LHCN-M2 (cell line): ENCODE measurements around the gene EPB42. TPM values are rescaled to one million over a fixed set of nuclear protein-coding genes. Genes with fewer than 3 reads are reported as not detected.
"Not testable (repeated sequence)": the region's sequence is repeated elsewhere in the genome, so short reads cannot be mapped to it uniquely, and the experiment has no call there.

Experiments used
- DNase-seq: peaks from one replicate; pipeline ENCODE4 v3.0.0-alpha.2; 2012; ENCODE audit warnings: low read depth
- total RNA-seq: library from RNA; depleted of rRNA; stranded (reverse); fragments of >200 nt; gene quantifications from 2 replicates; pipeline ENCODE4 v1.2.3, GENCODE V29; 2014

EPB42 gene
- total RNA-seq, 1 experiment from 2014 or later = not detected

DNA sequence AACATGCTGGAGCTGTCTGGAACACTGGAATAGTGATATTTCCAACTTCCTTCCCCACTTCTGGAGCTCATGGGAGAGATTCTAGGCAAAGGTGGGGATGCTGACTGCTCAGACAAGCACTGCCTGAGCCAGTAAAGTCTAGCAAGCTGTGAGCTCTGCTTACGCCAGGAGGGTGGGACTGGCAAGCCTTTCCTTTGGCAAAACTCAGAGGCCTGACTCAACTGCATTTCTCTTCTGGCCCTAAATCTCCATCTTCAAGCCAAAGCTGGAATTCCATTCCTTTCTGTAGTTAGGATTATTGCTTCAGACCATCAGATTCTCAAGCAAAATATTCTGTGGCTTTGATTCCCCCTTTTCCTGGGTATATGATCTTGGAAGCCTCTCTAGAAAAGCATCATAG, 20.3 kb upstream of the EPB42 start:
- no peak for DNase-seq

DNA sequence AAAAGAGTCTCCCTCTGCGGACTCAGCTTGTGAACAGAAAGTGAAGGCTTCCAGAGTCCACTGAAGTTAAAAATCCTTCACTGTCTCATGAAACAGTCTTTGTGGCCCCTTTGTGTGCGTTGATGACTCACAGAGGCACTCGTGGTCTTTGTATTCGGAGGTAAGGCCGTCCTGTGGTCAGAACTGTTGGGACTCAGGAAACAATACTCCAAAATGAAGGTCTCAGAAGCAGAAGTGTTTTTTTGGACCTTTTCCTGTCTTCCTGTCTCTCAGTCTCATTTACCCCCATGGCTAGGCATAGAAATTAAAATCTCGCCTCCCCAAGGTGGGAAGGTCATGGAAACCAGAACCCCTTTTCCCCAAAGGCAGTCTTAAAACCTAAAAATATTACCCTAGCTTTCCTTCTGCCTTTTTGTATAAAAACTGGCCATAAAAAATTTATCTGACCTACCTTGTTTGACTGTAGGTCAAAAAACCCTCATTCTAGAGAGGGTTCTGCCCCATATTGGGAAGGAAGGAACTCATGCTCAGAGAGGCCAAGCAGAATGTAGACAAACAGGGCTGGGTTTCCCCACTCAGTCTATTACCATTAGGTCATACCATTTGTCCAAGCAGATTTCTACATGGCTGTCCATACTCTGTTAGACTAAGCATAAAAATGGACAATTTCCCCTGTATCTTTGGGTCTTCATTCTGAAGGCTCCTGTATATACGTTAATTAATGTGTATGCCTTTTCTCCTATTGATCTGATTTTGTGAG, 19.1 kb upstream of the EPB42 start:
- DNase-seq = peak; percentile 4

DNA sequence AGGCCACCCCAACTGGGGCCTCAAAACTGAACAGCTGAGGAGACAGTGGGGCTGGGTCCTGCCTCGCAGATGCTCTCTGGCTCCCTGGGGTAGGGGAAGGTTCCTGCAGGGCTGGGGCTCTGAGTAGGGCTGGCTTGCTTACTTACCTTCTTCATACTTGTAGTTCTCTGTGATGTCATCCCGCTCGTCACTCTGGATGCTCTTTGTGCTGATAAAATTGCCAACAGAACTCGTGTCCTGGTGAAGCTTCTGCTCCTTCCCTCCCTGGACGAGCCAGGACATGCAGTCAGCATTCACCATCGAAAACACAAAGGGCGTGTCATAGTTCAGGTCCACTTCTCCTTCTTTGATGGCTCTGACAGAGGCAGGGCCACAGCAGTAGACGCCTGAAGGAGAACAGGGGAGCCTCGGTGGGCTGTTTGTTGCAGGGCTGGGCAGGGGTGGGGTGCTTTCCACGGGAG, 17.9 kb upstream of the EPB42 start:
- DNase-seq = no peak

DNA sequence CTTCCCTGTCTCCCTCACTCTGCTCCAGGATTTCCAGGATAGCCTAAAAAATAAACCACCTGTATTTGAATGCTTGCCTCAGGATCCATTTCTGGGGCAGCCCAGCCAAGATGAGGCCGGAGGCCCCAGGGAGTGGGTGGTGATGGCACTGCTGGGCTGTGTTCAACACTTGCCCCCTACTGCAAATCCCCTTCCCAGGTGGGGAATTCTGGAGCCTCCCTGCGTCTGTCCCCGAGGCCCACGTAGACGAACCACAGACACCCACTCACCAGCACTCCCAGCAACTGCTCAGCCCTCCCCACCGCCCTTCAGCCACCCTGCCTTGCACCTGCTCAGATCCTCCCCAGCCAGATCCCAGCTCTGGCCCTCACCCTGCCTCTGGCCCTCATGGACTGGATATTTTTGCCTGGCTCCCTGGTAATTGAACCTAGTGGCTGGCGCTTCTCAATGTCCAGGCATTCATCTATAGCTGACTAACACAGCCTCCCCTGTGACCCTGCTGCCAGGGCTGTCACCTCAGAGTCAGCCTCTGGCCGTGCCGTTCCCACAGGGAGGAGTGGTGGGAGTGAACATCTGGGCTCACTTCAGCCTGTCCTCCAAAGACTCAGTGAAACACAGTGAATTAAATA, 17.1 kb upstream of the EPB42 start:
- DNase-seq = no peak

DNA sequence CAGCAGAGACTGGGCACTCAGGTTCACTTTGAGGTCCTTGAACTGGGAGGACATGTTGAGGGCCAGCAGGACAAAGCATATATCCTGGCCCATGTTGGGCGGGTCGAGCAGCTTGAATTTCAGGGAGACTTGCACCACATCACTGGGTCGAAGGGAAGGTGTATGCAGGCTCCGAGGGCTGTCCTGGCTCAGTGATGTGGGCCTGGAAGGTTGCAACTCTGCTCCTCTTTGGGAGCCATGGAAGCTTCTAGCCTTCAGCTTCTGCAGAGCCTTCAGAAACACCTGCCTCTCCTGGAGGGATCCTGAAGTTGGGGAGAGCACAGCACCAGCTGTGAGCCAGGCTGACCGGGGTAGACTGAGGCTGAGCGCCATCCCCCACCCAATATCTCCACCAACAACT, 14.7 kb upstream of the EPB42 start:
- no peak for DNase-seq

DNA sequence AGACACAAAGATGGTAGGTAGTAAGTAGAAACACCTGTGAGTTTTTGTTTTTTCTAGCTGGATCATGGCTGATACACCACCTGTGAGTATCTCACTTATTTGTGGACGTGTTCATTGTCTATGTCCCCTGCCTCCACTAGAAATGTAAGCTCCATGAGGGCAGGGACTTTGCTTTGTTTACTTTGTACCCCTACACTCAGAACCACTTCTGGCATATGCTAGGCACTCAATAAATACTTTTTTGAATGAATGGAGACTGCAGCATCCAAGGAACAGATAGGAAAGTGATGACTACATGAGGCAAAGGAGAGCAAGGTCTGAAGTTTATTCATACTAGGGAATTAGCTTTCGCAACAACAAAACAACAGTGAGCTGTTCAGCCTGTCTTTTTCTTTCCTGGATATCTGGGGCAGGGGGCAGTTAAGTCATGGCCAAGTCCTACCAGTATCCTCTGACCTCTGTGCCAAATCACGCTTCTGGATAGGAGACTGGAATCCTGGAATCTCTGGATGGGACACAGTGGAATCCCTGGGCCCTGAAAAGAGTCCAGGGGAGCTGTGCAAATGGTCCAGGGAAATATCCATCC, 11.6 kb upstream of the EPB42 start:
- DNase-seq = no peak

DNA sequence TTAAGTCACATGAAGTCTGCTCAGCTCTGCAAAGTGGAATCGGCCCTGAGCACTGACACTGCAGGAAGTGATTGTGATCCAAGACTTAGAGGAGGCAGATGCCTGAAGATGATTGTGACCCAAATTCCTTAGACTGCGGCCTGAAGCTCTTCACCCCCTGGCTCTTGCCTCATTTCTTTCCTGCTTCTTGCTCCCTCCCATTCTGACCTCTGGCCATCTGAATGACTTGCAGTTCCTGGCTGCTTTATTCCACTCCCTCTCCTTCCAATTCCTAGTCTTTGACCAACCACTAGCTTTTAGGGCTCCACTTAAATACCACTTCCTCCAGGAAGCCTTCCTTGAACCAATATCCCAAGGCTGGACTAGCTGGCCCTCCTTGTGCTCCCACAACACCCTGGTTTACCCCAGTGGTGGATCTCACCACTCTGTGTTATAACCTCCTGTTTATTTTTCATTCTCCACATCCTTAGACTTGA, 9.9 kb upstream of the EPB42 start:
- no peak for DNase-seq

DNA sequence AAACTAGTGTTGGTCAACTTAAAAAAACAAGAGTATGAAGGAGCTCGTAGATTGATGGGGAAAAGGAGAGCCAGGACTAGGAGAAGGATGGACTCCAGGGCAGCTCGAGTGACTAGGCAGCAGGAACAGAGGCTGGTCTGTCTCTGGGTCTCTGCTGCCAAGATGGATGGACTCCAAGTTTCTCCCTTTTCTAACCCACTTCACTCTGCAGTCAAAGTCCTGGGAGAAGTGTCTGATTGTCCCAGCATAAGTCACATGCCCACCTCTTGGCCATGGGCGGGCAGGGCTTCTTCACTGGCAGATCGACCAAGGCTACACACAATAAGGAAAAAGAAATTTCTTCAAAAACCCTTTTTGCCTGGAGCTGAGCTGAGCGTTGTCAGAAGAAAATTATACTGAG, 9.2 kb upstream of the EPB42 start:
- no peak for DNase-seq

DNA sequence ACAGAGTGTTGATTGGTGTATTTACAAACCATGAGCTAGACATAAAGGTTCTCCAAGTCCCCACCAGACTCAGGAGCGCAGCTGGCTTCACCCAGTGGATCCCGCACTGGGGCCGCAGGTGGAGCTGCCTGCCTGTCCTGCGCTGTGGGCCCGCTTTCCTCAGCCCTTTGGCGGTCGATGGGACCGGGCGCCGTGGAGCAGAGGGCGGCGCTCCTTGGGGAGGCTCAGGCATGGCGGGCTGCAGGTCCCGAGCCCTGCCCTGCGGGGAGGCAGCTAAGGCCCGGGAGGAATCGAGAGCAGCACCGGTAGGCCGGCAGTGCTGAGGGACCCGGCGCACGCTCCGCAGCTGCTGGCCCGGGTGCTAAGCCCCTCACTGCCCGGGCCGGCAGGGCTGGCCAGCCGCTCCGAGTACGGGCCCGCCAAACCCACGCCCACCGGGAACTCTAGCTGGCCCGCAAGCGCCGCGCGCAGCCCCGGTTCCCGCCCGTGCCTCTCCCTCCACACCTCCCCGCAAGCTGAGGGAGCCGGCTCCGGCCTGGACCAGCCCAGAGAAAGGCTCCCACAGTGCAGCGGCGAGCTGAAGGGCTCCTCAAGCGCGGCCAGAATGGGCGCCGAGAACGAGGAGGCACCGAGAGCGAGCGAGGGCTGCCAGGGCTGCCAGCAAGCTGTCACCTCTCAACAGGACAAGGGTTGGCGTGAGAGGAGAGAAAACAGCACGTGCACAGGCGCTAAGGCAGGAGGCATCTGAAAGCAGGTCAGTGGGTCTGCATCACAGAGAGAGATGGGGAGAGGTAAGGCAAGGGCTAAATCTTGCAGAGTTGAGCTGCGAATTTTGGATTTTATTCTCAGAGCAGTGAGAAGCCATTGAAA, 5.9 kb upstream of the EPB42 start:
- no peak for DNase-seq

DNA sequence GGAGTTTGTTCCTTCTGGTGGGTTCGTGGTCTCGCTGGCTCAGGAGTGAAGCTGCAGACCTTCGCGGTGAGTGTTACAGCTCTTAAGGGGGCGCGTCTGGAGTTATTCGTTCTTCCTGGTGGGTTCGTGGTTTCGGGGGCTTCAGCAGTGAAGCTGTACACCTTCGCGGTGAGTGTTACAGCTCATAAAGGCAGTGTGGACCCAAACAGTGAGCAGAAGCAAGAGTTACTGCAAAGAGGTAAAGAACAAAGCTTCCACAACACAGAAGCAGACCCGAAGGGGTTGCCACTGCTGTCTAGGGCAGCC, 5.1 kb upstream of the EPB42 start:
- not testable (repeated sequence) for DNase-seq

DNA sequence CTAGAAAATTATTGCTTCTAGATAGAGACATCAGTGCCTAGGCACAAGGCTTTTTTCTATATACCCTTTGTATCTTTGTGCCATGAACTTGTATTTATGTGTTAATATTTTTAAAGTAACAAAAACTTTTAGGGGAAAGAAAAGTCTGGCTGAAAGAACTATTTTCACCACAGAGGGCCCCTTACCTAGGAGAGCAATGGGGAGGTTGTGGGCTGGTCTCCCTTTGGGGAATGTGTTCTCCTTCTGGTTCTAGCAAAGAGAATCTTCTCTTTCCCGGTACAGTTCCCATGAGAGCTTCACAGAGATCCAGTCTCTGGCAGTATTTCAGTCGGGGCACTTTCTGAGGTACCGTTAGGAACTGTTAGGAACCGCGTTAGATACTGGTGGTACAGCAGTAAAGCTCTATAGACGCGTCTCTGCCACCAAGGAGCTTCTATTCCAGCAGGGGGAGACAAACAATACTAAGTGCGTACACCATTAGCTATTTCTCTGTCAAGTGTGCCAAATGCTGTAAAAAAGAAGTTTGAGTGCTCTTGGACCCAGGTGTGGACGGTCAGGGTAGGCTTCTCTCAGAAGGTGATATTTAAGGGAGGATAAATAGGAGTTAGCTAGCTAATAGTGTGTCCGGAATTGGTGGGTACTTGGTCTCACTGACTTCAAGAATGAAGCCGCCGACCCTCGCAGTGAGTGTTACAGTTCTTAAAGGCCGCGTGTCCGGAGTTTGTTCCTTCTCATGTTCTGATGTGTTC, 4.6 kb upstream of the EPB42 start:
- peak; percentile 52 for DNase-seq

DNA sequence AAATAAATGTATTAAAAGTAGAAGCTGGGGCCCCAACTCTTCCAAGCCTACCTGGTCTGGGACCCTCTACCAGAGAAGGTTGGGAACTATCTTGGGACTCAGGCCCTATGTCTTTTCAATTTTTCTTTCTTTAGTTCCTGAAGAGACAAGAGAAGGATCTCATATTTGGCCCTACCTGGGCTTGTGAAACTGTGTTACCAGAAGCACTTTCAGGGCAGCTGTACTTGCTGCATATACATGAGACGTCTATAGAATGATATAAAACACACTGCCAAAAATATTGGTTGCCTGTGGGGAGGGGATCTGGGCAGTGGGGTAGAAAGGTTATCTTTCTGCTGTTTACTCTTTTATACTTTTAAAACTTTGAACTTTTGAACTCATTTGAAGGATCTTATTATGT, 604 bp upstream of the EPB42 start:
- no peak for DNase-seq

DNA sequence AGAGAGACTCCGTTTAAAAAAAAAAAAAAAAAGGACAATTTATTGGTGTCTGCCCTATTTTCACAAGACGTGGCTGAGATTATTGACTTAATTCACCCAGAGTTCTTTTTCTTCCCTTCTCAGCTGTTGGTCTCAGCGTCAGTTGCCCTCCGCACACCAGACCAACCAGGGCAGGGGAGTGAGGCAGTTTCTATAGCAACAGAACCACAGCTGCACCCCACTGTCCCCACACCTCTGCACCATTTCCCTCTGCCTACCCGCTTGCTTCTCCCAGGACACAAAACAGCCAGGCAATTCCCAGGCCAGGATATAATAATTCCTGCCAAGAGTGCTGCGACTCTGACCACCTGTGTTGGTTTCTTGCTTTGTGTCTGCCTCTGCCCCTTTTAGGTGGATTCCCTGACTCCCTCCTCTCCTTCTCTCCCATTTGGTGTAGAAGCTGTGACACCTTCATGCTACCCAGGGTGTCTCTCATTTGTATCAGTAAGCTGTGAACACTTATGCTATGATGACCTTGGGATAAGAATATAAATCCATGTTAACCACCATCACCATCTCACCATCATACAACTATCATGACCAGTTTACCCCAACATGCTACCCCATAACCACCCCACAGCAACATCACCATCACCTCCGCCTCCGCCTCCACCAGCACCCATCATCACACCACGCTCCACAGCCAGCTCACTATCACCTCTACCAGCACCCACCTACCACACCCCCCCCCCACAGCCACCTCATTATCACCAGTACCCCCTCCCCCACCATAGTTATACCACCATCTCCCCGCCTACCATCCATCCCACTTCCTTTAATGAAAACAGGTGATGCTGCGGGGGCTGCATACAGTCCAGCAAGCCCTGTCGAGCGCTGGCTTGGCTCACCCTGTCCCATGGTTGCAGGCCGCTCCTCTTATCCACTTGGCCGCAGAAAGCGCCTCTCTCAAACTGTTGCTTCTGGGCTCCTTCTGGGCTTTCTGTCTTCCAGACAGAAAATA, 589 bp downstream of the EPB42 start:
- no peak for DNase-seq

DNA sequence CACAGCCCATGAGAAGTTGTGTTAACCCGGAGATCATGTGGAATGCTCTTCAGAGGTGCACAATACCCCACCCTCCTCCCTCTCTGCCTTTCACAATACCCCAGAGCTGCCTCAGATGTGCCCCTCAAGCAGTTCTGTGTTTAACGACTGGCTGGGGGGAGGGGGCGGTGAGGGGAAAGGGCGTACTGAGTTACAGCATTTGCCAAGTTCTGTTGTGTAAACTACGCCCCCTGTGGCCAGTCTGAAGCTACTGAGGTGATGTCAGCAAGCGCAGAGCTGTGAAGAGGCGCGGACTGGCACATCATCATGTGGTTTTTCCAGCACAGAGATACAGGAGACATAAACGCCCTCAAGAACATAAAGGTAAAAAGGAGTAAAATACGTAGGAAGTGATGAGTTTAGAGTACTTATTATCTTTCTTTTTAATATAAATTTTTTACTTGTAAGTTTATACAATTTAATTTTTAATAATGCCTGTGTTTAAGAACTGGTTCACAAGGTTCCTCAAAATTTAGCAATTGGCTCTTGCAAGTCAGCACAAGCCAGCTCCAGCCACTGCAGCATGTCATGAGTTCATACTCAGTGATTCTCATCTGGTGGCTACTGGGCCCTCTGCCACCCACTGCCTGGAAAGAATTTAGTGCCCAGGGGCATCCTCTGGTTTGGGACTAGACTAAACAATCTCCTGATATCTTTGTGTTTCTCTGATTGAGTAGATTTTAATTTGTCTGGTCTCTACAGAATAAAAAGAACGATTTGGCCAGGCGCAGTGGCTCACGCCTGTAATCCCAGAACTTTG, 1.7 kb downstream of the EPB42 start:
- DNase-seq = peak; percentile 5

DNA sequence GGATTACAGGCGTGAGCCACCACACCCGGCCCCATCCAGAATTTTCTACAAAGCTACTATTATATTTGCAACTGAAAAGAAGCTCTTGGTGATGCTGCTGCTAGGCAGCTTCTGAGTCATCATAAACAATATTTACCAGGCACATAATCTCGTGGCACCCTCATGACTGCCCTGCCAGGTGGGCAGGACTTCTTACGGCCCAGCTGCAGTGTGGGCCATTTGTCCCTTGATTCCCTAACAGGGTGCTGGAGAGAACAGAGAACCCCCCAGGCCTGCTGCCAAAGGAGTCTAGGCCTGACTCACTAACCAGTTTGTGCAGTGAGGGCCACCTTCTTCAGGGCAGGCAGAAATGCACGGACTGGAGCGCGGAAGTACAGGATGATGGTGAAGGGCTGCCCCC, 4.9 kb downstream of the EPB42 start:
- DNase-seq = peak; percentile 48

DNA sequence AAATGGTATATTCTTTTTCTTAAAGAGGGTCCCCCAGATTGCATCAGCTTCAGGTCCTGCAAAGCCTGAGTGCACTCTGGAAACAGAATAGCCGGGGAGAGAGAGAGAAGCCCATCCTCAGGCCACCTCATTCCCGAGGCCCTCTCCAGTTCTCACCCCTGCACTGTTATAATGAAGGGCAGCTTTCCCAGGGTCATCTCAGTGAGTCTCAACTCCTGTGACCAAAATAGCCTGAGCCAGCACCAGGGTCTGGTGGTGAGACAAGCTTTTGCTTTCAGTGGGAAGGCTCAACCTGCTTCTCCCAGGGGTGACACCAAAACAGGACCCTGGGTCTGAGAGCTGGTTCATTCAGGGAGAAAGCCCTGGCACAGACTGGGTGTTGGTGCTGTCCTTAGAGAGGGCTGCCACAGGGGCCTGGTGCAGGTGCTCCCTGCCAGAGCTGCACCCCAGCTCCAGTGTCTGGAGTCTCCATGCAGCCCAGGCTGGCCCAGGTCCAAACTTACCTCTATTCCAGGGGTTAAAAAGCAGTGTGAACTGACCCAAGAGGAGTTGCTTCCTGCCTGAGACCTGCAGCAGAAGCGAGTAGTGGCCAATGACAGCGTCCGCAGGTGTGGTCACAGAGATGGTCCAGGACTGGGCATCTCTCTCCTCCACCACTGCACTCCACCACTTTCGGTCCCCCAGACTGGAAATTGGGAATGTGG, 6.1 kb downstream of the EPB42 start:
- DNase-seq = no peak

DNA sequence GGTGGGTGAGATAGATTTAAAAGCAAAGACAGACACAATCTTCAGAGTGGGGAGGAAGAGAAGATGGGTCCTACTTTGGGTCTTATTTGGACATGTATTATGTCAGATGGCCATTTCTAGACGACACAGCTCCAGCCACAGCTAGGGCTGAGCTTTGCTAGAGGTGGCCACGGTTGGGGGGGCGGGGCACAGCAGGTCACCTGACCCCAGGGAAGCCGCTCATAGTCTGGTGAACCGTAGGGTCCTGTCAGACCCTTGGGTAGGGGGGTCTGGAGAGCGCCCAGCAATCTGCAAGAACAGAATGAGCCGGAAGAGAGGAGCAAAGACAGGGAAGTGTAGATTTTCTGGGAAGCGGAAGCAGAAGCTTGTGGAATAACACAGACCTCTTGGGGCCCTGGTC, 6.6 kb downstream of the EPB42 start:
- DNase-seq = no peak

DNA sequence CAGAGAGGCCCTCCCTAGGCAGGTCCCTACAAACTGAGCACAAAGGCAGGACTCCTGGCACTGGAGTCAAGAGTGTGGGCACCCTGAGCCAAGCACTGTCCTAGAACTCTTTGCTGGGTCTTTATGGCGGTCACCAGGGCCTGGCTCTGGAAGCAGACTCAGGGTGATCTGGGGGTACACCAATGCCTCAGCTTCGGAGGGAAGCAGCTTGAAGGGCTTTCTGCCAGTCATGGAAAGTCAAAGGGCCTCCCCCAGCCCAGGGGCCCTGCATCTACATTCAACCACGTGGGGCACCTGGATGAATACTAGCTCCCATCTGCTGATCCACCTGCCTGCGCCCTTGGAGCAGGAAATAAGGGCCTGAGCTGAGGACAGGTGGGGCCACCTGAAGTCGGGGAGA, 7.4 kb downstream of the EPB42 start:
- no peak for DNase-seq

DNA sequence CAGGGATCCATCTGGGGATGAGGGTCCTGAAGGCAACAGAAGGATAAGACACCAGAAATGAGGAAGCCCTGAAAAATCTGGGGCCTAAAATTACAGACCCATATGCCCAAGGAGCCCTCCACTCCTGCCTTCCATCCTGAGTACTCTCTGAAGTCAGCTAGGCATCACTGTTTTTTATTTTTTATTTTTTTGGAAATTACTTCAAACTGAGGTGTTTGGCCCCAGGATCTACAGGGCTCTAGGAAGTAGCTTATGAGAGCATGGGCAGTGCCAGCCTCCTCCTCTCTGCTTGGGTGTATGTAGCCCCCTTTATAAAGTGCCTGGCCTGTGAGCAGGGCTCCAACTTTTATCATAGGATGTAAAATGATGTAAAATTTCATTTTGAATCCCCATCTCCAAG, 7.9 kb downstream of the EPB42 start:
- no peak for DNase-seq
